Skin epidermis (tissue), 12 donors: ENCODE results near the gene ATP6V1F.
A peak's percentile ranks its signal among the peaks of the same experiment; 100 is the strongest.
"Not testable (repeated sequence)": the region's sequence is repeated elsewhere in the genome, so short reads cannot be mapped to it uniquely, and the experiment has no call there.

Source experiments
- H3K27ac ChIP-seq, 21 experiments: fragments of 200-600 bp; sonication (generic) in 11 of 21; one replicate each; pipeline ENCODE4 v1.5.0; 2020; ENCODE audit warnings: mild to moderate bottlenecking in 3 of 21, inconsistent platforms in 2 of 21, moderate library complexity in 2 of 21
- H3K4me3 ChIP-seq, 7 experiments: fragments of 200-600 bp; sonication (generic) in 2 of 7; one replicate each; pipeline ENCODE4 v1.5.0; 2020; ENCODE audit warnings: inconsistent platforms in 2 of 7, mild to moderate bottlenecking in 2 of 7, moderate library complexity in 1 of 7

Gene ATP6V1F

GRCh38 chr7:128909625-128910568 is 47.2 kb downstream of the ATP6V1F start:
- Histone ChIP-seq H3K4me3 (peak overlapping the region in 5 of 7 experiments; percentile 8 to 19 (median 9)), H3K27ac (peak overlapping the region in 2 of 21 experiments; percentile 26 to 69)

GRCh38 chr7:128910569-128910945 is 47.9 kb downstream of the ATP6V1F start, which contains the start of gene KCP:
KCP (minus strand) TSS chr7:128910709; CDS start chr7:128910676, 33 bp downstream.
- Histone ChIP-seq H3K27ac (peak within 1 kb of the TSS in 5 of 21 experiments; percentile 26 to 69 (median 40)), H3K4me3 (peak within 1 kb of the TSS in 5 of 7 experiments; percentile 8 to 19 (median 9))

- H3K4me3 ChIP-seq: no peak overlapping the region
- peak overlapping the region in 4 of 21 experiments; percentile 24 to 69 (median 42) for H3K27ac ChIP-seq
These were observed 48.9 kb downstream of the ATP6V1F start for GRCh38 chr7:128911423-128912031.

- Histone ChIP-seq H3K4me3 (no peak overlapping the region), H3K27ac (peak overlapping the region in 1 of 21 experiments; percentile 34)
These were observed 49.6 kb downstream of the ATP6V1F start for GRCh38 chr7:128912281-128912680.

- not testable (repeated sequence) for H3K27ac ChIP-seq, H3K4me3 ChIP-seq
These were observed 50.2 kb downstream of the ATP6V1F start for GRCh38 chr7:128912709-128913495.

GRCh38 chr7:128913870-128914565 is 51.4 kb downstream of the ATP6V1F start:
- no peak overlapping the region for H3K27ac ChIP-seq
- H3K4me3 ChIP-seq: no peak overlapping the region

- no peak overlapping the region for H3K27ac ChIP-seq
- H3K4me3 ChIP-seq: peak overlapping the region in 1 of 7 experiments; percentile 5
These were observed 52.0 kb downstream of the ATP6V1F start for GRCh38 chr7:128914566-128915151.

- Histone ChIP-seq H3K4me3 (peak overlapping the region in 2 of 7 experiments; percentile 5 to 16), H3K27ac (no peak overlapping the region)
These were observed 52.7 kb downstream of the ATP6V1F start for GRCh38 chr7:128915271-128915819.
